Natural killer cell (primary cell): ENCODE results near the gene PEX1. TPM values are rescaled to one million over a fixed set of nuclear protein-coding genes. Genes with fewer than 3 reads are reported as not detected.

Experiments
- ATAC-seq, 3 donors: fragments of 150-1000 bp in 2 of 3; fragments of 200-7000 bp in 1 of 3; cut with Tn5 transposase; 1 replicate in 1 of 3; 2 replicates in 2 of 3; pipeline ENCODE4 v1.10.0; 2021; ENCODE audit warnings: mild to moderate bottlenecking in 2 of 3, moderate library complexity in 2 of 3
- DNase-seq, 2 donors: peaks; one replicate each; pipeline versions ENCODE4 v3.0.0 to v3.0.0-alpha.2; 2013 to 2021; ENCODE audit warnings: mixed read lengths in 1 of 2
- H3K27ac ChIP-seq: one replicate; pipeline ENCODE4 v1.5.1; 2013; ENCODE audit warnings: mild to moderate bottlenecking, low read length
- H3K27me3 ChIP-seq: one replicate; pipeline ENCODE4 v1.6.1; 2013; ENCODE audit warnings: low read length; ENCODE audit not compliant: control insufficient read depth, insufficient read depth
- H3K36me3 ChIP-seq: one replicate; pipeline ENCODE4 v1.6.1; 2013; ENCODE audit warnings: low read length; ENCODE audit not compliant: control insufficient read depth, insufficient read depth
- H3K4me1 ChIP-seq: one replicate; pipeline ENCODE4 v1.6.1; 2013; ENCODE audit warnings: low read length; ENCODE audit not compliant: control insufficient read depth, insufficient read depth
- H3K4me3 ChIP-seq: one replicate; pipeline ENCODE4 v1.5.1; 2013; ENCODE audit warnings: low read length
- H3K9me3 ChIP-seq: one replicate; pipeline ENCODE4 v1.6.1; 2013; ENCODE audit warnings: low read length; ENCODE audit not compliant: control insufficient read depth, insufficient read depth
- H3K27ac Mint-ChIP-seq, 2 donors: one replicate each; pipeline ENCODE4 v1.8.0; 2022; ENCODE audit warnings: mild to moderate bottlenecking in 2 of 2, mixed read lengths in 2 of 2, moderate library complexity in 1 of 2
- H3K27me3 Mint-ChIP-seq, 2 donors: one replicate each; pipeline ENCODE4 v1.8.0; 2022; ENCODE audit warnings: low read depth in 2 of 2, mixed read lengths in 2 of 2
- H3K36me3 Mint-ChIP-seq: one replicate; pipeline ENCODE4 v1.8.0; 2022; ENCODE audit warnings: mixed read lengths
- H3K4me1 Mint-ChIP-seq, 2 donors: one replicate each; pipeline ENCODE4 v1.8.0; 2022; ENCODE audit warnings: mixed read lengths in 2 of 2
- H3K4me3 Mint-ChIP-seq: one replicate; pipeline ENCODE4 v1.8.0; 2022; ENCODE audit warnings: mild to moderate bottlenecking, moderate library complexity, mixed read lengths
- H3K9me3 Mint-ChIP-seq, 2 donors: one replicate each; pipeline ENCODE4 v1.8.0; 2022; ENCODE audit warnings: mixed read lengths in 2 of 2
- CTCF ChIP-seq: fragments of 200-600 bp; IDR thresholded peaks from one replicate; pipeline ENCODE4 v1.8.0; 2022; ENCODE audit warnings: antibody characterized with exemption
- WGBS: methylation state at CpG from one replicate; pipeline ENCODE4 v1.1.7; 2013; ENCODE audit warnings: missing lambda C conversion rate; ENCODE audit not compliant: insufficient coverage; 5-methylcytosine and 5-hydroxymethylcytosine counted together
- intact Hi-C: fragments of 100-400 bp; cut with micrococcal nuclease; formaldehyde crosslinking; loops from one replicate; pipeline ENCODE4 v1.14.2; 2022
- total RNA-seq, 4 donors: library from RNA; stranded (reverse); fragments of 120-200 nt in 1 of 4; gene quantifications; one replicate each; pipeline versions ENCODE4 v1.2.3 to v1.2.4, GENCODE V29; 2013 to 2022

PEX1 gene
- total RNA-seq, 3 donors from 2014 or later (not counting 1 experiment from before 2014, with no cell fraction given), result 22.8 to 26.7 (median 26.2) TPM

DNA sequence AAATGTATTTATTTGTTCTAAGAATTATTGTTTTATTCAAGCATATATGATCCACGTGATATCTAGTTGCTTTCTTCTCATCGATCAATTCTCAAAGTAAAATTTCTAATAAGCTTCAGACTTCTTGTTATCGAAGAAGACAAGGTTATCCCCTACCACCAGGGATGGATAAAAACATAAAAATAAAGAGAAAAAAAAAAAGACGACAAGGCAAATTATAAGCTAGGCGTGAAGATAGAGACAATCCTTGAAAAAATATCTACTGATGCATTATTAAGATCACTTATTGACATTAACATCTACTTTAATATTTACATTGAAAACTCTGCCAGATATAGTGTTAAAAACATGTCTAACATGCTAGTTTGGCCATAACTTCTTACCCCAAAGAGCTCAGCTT lies 19.4 kb downstream of the PEX1 start:
- Mint-ChIP-seq H3K36me3 (peaks cover 14% of the 10 kb centered on the region), H3K27ac (no peak overlapping the region), H3K9me3 (no peaks in the 10 kb centered on the region), H3K4me1 (no peaks in the 10 kb centered on the region), H3K4me3 (no peak overlapping the region), H3K27me3 (no peaks in the 10 kb centered on the region)
- Histone ChIP-seq H3K27ac (no peak overlapping the region), H3K4me1 (no peaks in the 10 kb centered on the region), H3K4me3 (no peak overlapping the region), H3K9me3 (no peaks in the 10 kb centered on the region), H3K27me3 (no peaks in the 10 kb centered on the region), H3K36me3 (peaks cover 28% of the 10 kb centered on the region)
- DNase-seq (no peak), ATAC-seq (no peak)
- intact Hi-C loops, result no loop called here
- no peak for TF ChIP-seq CTCF
- WGBS, result 100% methylated on average over 3 of the region's 5 CpGs

DNA sequence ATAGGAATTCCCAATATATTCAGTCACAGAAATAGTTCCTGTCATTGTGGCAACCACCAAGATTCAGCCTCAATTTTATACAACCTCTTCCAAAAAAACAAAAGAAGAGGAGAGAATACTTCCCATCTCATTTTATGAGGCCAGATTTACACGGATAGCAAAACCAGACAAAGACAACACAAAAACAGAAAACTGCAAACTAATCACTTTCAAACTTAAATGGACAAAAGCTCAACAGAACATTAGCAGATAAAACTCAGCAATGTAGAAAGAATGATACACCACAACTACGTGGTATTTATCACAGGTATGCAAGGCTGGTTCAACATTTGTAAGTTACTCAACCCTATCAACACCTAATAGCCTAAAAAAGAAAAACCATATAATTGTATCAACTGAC lies 22.0 kb downstream of the PEX1 start:
- no peaks in the 10 kb centered on the region for H3K27me3 ChIP-seq
- no peak overlapping the region for H3K27ac Mint-ChIP-seq
- H3K9me3 ChIP-seq, result no peaks in the 10 kb centered on the region
- no peaks in the 10 kb centered on the region for H3K4me1 Mint-ChIP-seq
- H3K27me3 Mint-ChIP-seq, result no peaks in the 10 kb centered on the region
- H3K9me3 Mint-ChIP-seq, result no peaks in the 10 kb centered on the region
- WGBS, result 90% methylated on average over 2 of the region's 2 CpGs
- H3K27ac ChIP-seq, result no peak overlapping the region
- DNase-seq (no peak), ATAC-seq (no peak)
- intact Hi-C loops, result no loop called here
- H3K36me3 ChIP-seq, result peaks cover 34% of the 10 kb centered on the region
- TF ChIP-seq CTCF, result no peak
- H3K36me3 Mint-ChIP-seq, result peaks cover 14% of the 10 kb centered on the region
- no peak overlapping the region for H3K4me3 ChIP-seq
- H3K4me3 Mint-ChIP-seq, result no peak overlapping the region
- no peaks in the 10 kb centered on the region for H3K4me1 ChIP-seq

- no peak overlapping the region for H3K4me3 Mint-ChIP-seq
- ATAC-seq (no peak), DNase-seq (no peak)
- H3K36me3 Mint-ChIP-seq, result peaks cover 15% of the 10 kb centered on the region
- H3K4me1 Mint-ChIP-seq, result no peaks in the 10 kb centered on the region
- intact Hi-C loops, result no loop called here
- no peaks in the 10 kb centered on the region for H3K9me3 Mint-ChIP-seq
- Histone ChIP-seq H3K27ac (no peak overlapping the region), H3K4me3 (no peak overlapping the region), H3K9me3 (no peaks in the 10 kb centered on the region), H3K4me1 (no peaks in the 10 kb centered on the region), H3K27me3 (no peaks in the 10 kb centered on the region), H3K36me3 (peaks cover 52% of the 10 kb centered on the region)
- H3K27ac Mint-ChIP-seq, result no peak overlapping the region
- no peak for TF ChIP-seq CTCF
- H3K27me3 Mint-ChIP-seq, result no peaks in the 10 kb centered on the region
- WGBS, result 99% methylated on average over 3 of the region's 3 CpGs
These were observed 23.8 kb downstream of the PEX1 start for GRCh38 chr7:92504563-92504962.

- Histone ChIP-seq H3K27me3 (no peaks in the 10 kb centered on the region), H3K27ac (no peak overlapping the region), H3K36me3 (peaks cover 55% of the 10 kb centered on the region), H3K4me3 (no peak overlapping the region), H3K4me1 (no peaks in the 10 kb centered on the region), H3K9me3 (no peaks in the 10 kb centered on the region)
- H3K36me3 Mint-ChIP-seq, result peaks cover 23% of the 10 kb centered on the region
- WGBS, result 71% methylated on average over 2 of the region's 2 CpGs
- intact Hi-C loops, result no loop called here
- ATAC-seq, result no peak
- no peak for DNase-seq
- TF ChIP-seq CTCF, result no peak
- H3K4me1 Mint-ChIP-seq, result no peaks in the 10 kb centered on the region
- no peak overlapping the region for H3K4me3 Mint-ChIP-seq
- H3K9me3 Mint-ChIP-seq, result no peaks in the 10 kb centered on the region
- no peak overlapping the region for H3K27ac Mint-ChIP-seq
- H3K27me3 Mint-ChIP-seq, result no peaks in the 10 kb centered on the region
These were observed 24.6 kb downstream of the PEX1 start for GRCh38 chr7:92503767-92504166.
